ENCODE measurements around the gene KAT8.
"Not testable (repeated sequence)": the region's sequence is repeated elsewhere in the genome, so short reads cannot be mapped to it uniquely, and the experiment has no call there.

The KAT8 gene

GRCh38 chr16:31143694-31144148, 26.3 kb downstream of the KAT8 start:
- Mint-ChIP-seq H3K4me3 (peak overlapping the region; percentile 69 to 81 (median 69)), H3K9me3 (no peaks in the 10 kb centered on the region), H3K36me3 (ENCODE audit: low read depth) (no peaks in the 10 kb centered on the region), H3K27ac (peak overlapping the region in 1 of 3 experiments; percentile 22), H3K4me1 (peaks cover 7% of the 10 kb centered on the region), H3K27me3 (ENCODE audit: low read depth) (peaks cover 38% of the 10 kb centered on the region)
- no peak for TF ChIP-seq CTCF (IDR thresholded peaks at IDR 0.05; ENCODE audit: unreplicated experiment in 3 of 3)

- H3K4me1 Mint-ChIP-seq; H3K27ac Mint-ChIP-seq; H3K36me3 Mint-ChIP-seq (ENCODE audit: low read depth); H3K9me3 Mint-ChIP-seq: not testable (repeated sequence)
- Mint-ChIP-seq H3K27me3 (ENCODE audit: low read depth) (peaks cover 44% of the 10 kb centered on the region), H3K4me3 (peak overlapping the region in 2 of 3 experiments; percentile 69)
Measured at GRCh38 chr16:31144418-31144817, 27.0 kb downstream of the KAT8 start.

GRCh38 chr16:31145398-31145990, 28.0 kb downstream of the KAT8 start:
- Mint-ChIP-seq H3K27ac (no peak overlapping the region), H3K4me3 (no peak overlapping the region), H3K27me3 (ENCODE audit: low read depth) (peaks cover 44% of the 10 kb centered on the region), H3K36me3 (ENCODE audit: low read depth) (no peaks in the 10 kb centered on the region), H3K9me3 (no peaks in the 10 kb centered on the region), H3K4me1 (peaks cover 7% of the 10 kb centered on the region)
- no peak for TF ChIP-seq CTCF (IDR thresholded peaks at IDR 0.05; ENCODE audit: unreplicated experiment in 3 of 3)

GRCh38 chr16:31147574-31147973, 30.1 kb downstream of the KAT8 start:
- Mint-ChIP-seq H3K36me3 (ENCODE audit: low read depth) (no peaks in the 10 kb centered on the region), H3K27ac (no peak overlapping the region), H3K4me1 (no peaks in the 10 kb centered on the region), H3K9me3 (no peaks in the 10 kb centered on the region), H3K27me3 (ENCODE audit: low read depth) (peaks cover 51% of the 10 kb centered on the region), H3K4me3 (no peak overlapping the region)
- no peak for TF ChIP-seq CTCF (IDR thresholded peaks at IDR 0.05; ENCODE audit: unreplicated experiment in 3 of 3)

GRCh38 chr16:31148281-31148728, 30.8 kb downstream of the KAT8 start:
- no peak for TF ChIP-seq CTCF (IDR thresholded peaks at IDR 0.05; ENCODE audit: unreplicated experiment in 3 of 3)
- Mint-ChIP-seq H3K9me3 (no peaks in the 10 kb centered on the region), H3K27ac (no peak overlapping the region), H3K27me3 (ENCODE audit: low read depth) (peaks cover 51% of the 10 kb centered on the region), H3K36me3 (ENCODE audit: low read depth) (no peaks in the 10 kb centered on the region), H3K4me1 (no peaks in the 10 kb centered on the region), H3K4me3 (no peak overlapping the region)

- H3K9me3 Mint-ChIP-seq, result no peaks in the 10 kb centered on the region
- H3K27ac Mint-ChIP-seq, result no peak overlapping the region
- no peaks in the 10 kb centered on the region for H3K36me3 Mint-ChIP-seq (ENCODE audit: low read depth)
- no peaks in the 10 kb centered on the region for H3K4me1 Mint-ChIP-seq
- no peak overlapping the region for H3K4me3 Mint-ChIP-seq
- no peak for TF ChIP-seq CTCF (IDR thresholded peaks at IDR 0.05; ENCODE audit: unreplicated experiment in 3 of 3)
- H3K27me3 Mint-ChIP-seq (ENCODE audit: low read depth), result peaks cover 48% of the 10 kb centered on the region
Measured at GRCh38 chr16:31148896-31149295, 31.4 kb downstream of the KAT8 start.

Data from nephron (organoid).